Endothelial cell of umbilical vein (primary cell): ENCODE measurements around the gene CMC1. TPM values are rescaled to one million over a fixed set of nuclear protein-coding genes. Genes with fewer than 3 reads are reported as not detected.
A peak's percentile ranks its signal among the peaks of the same experiment; 100 is the strongest.

ENCODE experiments used
- BruUV-seq: library from RNA; stranded (reverse); fragments of 400-500 nt; replicated peaks from 2 replicates; lab custom pipeline; 2021; lab: Mats Ljungman, UMichigan
- CTCF ChIA-PET: fragments of 300-600, 350-600 bp; sonication (Branson Sonifier 250); formaldehyde crosslinking; loops from one replicate; lab custom pipeline; 2021; ENCODE audit warnings: antibody characterized with exemption, inconsistent platforms; lab: Charles Lee
- POLR2A ChIA-PET: fragments of 300-600, 350-600 bp; sonication (Branson Sonifier 250); formaldehyde crosslinking; loops from one replicate; lab custom pipeline; 2021; ENCODE audit warnings: antibody characterized with exemption, inconsistent platforms; lab: Charles Lee
- DNase-seq: peaks from one replicate; pipeline ENCODE4 v3.0.0-alpha.2; 2011; ENCODE audit warnings: low read depth, low spot score
- FAIRE-seq: peaks from 2 replicates; lab custom pipeline; 2011; peaks lifted over from hg19 to GRCh38; lab: Jason Lieb, UNC
- H2AFZ ChIP-seq: 2 replicates; pipeline ENCODE4 v1.6.0; 2012; ENCODE audit warnings: low read depth, low read length, control low read depth, inconsistent platforms
- H3K27ac ChIP-seq: 2 replicates; pipeline ENCODE4 v1.5.1; 2011; ENCODE audit warnings: low read depth, mild to moderate bottlenecking, control low read depth, low read length, moderate library complexity; ENCODE audit not compliant: insufficient read depth
- H3K27me3 ChIP-seq, 2 experiments: 2 replicates each; pipeline versions ENCODE4 v1.6.0 to v1.6.1; 2011; ENCODE audit warnings: low read length in 2 of 2, mixed read lengths in 1 of 2; ENCODE audit not compliant: control insufficient read depth in 2 of 2, insufficient read depth in 2 of 2
- H3K36me3 ChIP-seq, 2 experiments: 2 replicates in 1 of 2; 3 replicates in 1 of 2; pipeline ENCODE4 v1.5.1; 2011; ENCODE audit warnings: low read length in 2 of 2, mild to moderate bottlenecking in 1 of 2, moderate library complexity in 1 of 2; ENCODE audit not compliant: control insufficient read depth in 2 of 2, insufficient read depth in 2 of 2; ENCODE audit errors: extremely low read depth in 1 of 2
- H3K4me1 ChIP-seq: 3 replicates; pipeline ENCODE4 v1.5.1; 2011; ENCODE audit warnings: mild to moderate bottlenecking, low read length; ENCODE audit not compliant: control insufficient read depth, insufficient read depth; ENCODE audit errors: extremely low read depth
- H3K4me2 ChIP-seq: 2 replicates; pipeline ENCODE4 v1.6.1; 2011; ENCODE audit warnings: low read length, control low read depth, mixed read lengths; ENCODE audit not compliant: insufficient read depth
- H3K4me3 ChIP-seq, 3 experiments: fragments of 200-600 bp in 1 of 3; sonication (generic), shearing (Covaris generic) in 1 of 3; replicated peaks in 1 of 3; 2 replicates each; pipeline ENCODE4 v1.5.1; 2011 to 2016; ENCODE audit warnings: control low read depth in 3 of 3, low read length in 3 of 3, mild to moderate bottlenecking in 2 of 3, inconsistent platforms in 1 of 3, low read depth in 1 of 3, moderate library complexity in 1 of 3; ENCODE audit not compliant: insufficient read depth in 1 of 3
- H3K79me2 ChIP-seq: 2 replicates; pipeline ENCODE4 v1.6.0; 2012; ENCODE audit warnings: low read length, inconsistent platforms; ENCODE audit not compliant: control insufficient read depth, insufficient read depth
- H3K9ac ChIP-seq: replicated peaks from 2 replicates; pipeline ENCODE3; 2011; ENCODE audit warnings: low read length, control low read depth; ENCODE audit not compliant: insufficient read depth; ENCODE audit errors: extremely low read depth
- H3K9me1 ChIP-seq: replicated peaks from 3 replicates; pipeline ENCODE4 v1.6.0; 2011; ENCODE audit warnings: mild to moderate bottlenecking, low read length; ENCODE audit not compliant: control insufficient read depth, insufficient read depth; ENCODE audit errors: extremely low read depth
- H3K9me3 ChIP-seq: replicated peaks from 2 replicates; pipeline ENCODE4 v1.5.1; 2012; ENCODE audit warnings: low read length, inconsistent platforms; ENCODE audit not compliant: control insufficient read depth, insufficient read depth
- H4K20me1 ChIP-seq: replicated peaks from 2 replicates; pipeline ENCODE3; 2011; ENCODE audit warnings: mild to moderate bottlenecking, low read length; ENCODE audit not compliant: control insufficient read depth, insufficient read depth; ENCODE audit errors: extremely low read depth
- EZH2 ChIP-seq: IDR thresholded peaks from 2 replicates; pipeline ENCODE4 v1.6.1; 2012; ENCODE audit warnings: borderline replicate concordance, low read depth, mild to moderate bottlenecking, moderate library complexity, low read length, inconsistent platforms; ENCODE audit not compliant: severe bottlenecking
- FOS ChIP-seq: IDR thresholded peaks from 2 replicates; pipeline ENCODE4 v1.6.1; 2011; ENCODE audit warnings: mild to moderate bottlenecking, low read length, moderate library complexity, borderline replicate concordance; ENCODE audit not compliant: insufficient read depth
- GATA2 ChIP-seq: IDR thresholded peaks from 2 replicates; pipeline ENCODE4 v1.7.0; 2011; ENCODE audit warnings: low read depth, mild to moderate bottlenecking, moderate library complexity, mixed read lengths, low read length; ENCODE audit not compliant: insufficient read length, insufficient read depth
- JUN ChIP-seq: IDR thresholded peaks from 2 replicates; pipeline ENCODE4 v1.6.1; 2011; ENCODE audit warnings: borderline replicate concordance, low read depth; ENCODE audit not compliant: insufficient read length, insufficient read depth
- MYC ChIP-seq: IDR thresholded peaks from one replicate; pipeline ENCODE4 v1.6.1; 2011; ENCODE audit warnings: mild to moderate bottlenecking, low read depth, low read length
- POLR2A ChIP-seq: IDR thresholded peaks from 2 replicates; pipeline ENCODE4 v1.6.1; 2012; ENCODE audit warnings: low read depth, mild to moderate bottlenecking, control low read depth, low read length
- POLR2AphosphoS5 ChIP-seq: IDR thresholded peaks from 2 replicates; pipeline ENCODE4 v1.6.1; 2012; ENCODE audit warnings: low read depth, mild to moderate bottlenecking, control low read depth, low read length, moderate library complexity; ENCODE audit not compliant: insufficient read depth
- dilution Hi-C: fragments of 300-500 bp; cut with MboI; formaldehyde crosslinking; loops from one replicate; pipeline ENCODE4 v1.15.0; 2019; ENCODE audit warnings: low sequenced_read_pairs; ENCODE audit not compliant: extremely low pct_ligation_motif_present
- intact Hi-C: fragments of 100-400 bp; cut with micrococcal nuclease; formaldehyde crosslinking; loops from one replicate; pipeline ENCODE4 v1.10.0; 2022
- polyA plus RNA-seq, 4 experiments: library from polyadenylated mRNA; depleted of rRNA in 3 of 4; stranded (reverse) in 3 of 4; unstranded in 1 of 4; fragments of >200 nt; gene quantifications; 2 replicates each; pipeline versions ENCODE4 v1.2.1 to v1.2.3, GENCODE V29; 2011 to 2012; ENCODE audit warnings: missing spikeins in 1 of 4
- total RNA-seq: library from RNA; stranded (reverse); gene quantifications from 2 replicates; pipeline ENCODE4 v1.2.3, GENCODE V29; 2021
- TF ChIP-seq, protein P1 (sequence below): IDR thresholded peaks from 2 replicates; pipeline ENCODE4 v1.6.1; 2011; ENCODE audit not compliant: insufficient read depth, insufficient read length
- TF ChIP-seq, protein P2 (sequence below), 2 donors: IDR thresholded peaks; 1 replicate in 1 of 2; 2 replicates in 1 of 2; pipeline ENCODE4 v1.5.1; 2011; ENCODE audit warnings: low read length in 2 of 2, mild to moderate bottlenecking in 2 of 2, moderate library complexity in 2 of 2, control low read depth in 1 of 2, inconsistent platforms in 1 of 2, low read depth in 1 of 2; ENCODE audit not compliant: insufficient read depth in 1 of 2; ENCODE audit errors: extremely low read depth in 1 of 2

CMC1 gene
- total and polyA plus RNA-seq, 2 donors (not counting 3 experiments of a cell fraction or from before 2014, with no cell fraction given): 13.1 to 18.6 TPM

DNA sequence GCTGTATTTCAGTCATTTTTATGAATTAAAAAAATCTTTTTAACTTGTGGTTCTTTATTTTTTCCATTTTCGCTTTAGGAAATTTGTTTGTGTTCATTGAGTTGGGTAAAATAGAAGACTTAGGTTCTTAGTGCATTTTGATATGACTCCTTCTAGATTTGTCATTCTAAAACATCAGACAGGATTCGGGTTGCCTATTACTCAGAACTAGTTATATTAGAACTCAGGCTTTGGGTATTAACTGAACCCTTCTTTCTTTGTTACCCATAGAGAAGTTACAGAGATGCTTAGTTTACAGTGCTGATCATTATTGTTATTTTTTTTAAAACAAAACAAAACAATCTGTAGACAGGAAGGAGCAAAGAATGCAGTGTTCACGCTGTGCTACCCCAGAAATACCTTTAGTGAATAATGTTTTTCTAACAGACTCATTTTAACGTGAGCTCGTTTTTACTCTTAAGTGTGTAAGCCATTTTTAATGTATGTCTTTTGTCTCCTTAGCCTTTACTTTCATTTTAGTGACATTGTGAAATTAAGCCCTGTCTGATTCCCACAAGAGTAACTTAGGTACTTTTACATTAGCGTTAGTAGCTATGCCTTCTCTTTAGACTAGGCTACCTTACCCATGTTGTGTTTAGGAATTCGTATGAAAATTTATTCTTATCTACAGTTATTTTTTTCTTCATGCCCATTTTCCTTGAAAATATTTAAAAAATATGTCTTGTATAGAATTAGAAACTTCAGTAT lies 53.4 kb downstream of the CMC1 start:
- ChIA-PET POLR2A (no interaction called here), CTCF (interaction anchor here (0.9 to 1.2 kb wide), 2 partner anchors 8 to 9 kb away, joined by 3 to 4 read pairs; no protein-coding TSS in a partner anchor)
- peak overlapping the region in 1 of 3 experiments; percentile 42 for H3K4me3 ChIP-seq
- H3K9ac ChIP-seq: peak overlapping the region; percentile 47
- no peaks in the 10 kb centered on the region for H3K9me3 ChIP-seq
- H3K79me2 ChIP-seq: no peaks in the 10 kb centered on the region
- BruUV-seq: no TSS peak
- intact Hi-C loops: loop anchor here (5.0 kb wide), 1 partner anchor 53 kb away; the partner anchor contains the start of gene CMC1
- H3K4me2 ChIP-seq: peak overlapping the region; percentile 82
- FAIRE-seq (no peak), DNase-seq (peak; percentile 28)
- H2AFZ ChIP-seq: peak overlapping the region; percentile 43
- H3K27ac ChIP-seq: peak overlapping the region; percentile 22
- H3K27me3 ChIP-seq: no peaks in the 10 kb centered on the region
- H4K20me1 ChIP-seq: no peaks in the 10 kb centered on the region
- TF ChIP-seq, protein P1, sequence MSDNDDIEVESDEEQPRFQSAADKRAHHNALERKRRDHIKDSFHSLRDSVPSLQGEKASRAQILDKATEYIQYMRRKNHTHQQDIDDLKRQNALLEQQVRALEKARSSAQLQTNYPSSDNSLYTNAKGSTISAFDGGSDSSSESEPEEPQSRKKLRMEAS: no peak
- TF ChIP-seq MYC (no peak), EZH2 (no peak), GATA2 (no peak), POLR2A (no peak), JUN (no peak), POLR2AphosphoS5 (no peak), FOS (no peak)
- TF ChIP-seq, protein P2, sequence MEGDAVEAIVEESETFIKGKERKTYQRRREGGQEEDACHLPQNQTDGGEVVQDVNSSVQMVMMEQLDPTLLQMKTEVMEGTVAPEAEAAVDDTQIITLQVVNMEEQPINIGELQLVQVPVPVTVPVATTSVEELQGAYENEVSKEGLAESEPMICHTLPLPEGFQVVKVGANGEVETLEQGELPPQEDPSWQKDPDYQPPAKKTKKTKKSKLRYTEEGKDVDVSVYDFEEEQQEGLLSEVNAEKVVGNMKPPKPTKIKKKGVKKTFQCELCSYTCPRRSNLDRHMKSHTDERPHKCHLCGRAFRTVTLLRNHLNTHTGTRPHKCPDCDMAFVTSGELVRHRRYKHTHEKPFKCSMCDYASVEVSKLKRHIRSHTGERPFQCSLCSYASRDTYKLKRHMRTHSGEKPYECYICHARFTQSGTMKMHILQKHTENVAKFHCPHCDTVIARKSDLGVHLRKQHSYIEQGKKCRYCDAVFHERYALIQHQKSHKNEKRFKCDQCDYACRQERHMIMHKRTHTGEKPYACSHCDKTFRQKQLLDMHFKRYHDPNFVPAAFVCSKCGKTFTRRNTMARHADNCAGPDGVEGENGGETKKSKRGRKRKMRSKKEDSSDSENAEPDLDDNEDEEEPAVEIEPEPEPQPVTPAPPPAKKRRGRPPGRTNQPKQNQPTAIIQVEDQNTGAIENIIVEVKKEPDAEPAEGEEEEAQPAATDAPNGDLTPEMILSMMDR (IDR thresholded peaks at IDR 0.05; ENCODE audit: extremely low read depth in 1 of 2, insufficient read depth in 1 of 2, low read depth in 1 of 2, low read length in 2 of 2): no peak
- H3K4me1 ChIP-seq: peaks cover 5% of the 10 kb centered on the region
- dilution Hi-C loops: no loop called here
- no peaks in the 10 kb centered on the region for H3K9me1 ChIP-seq
- H3K36me3 ChIP-seq: no peaks in the 10 kb centered on the region
